ENCODE results near the gene SHF.

GRCh38 chr15:45147606-45148005, 40.2 kb downstream of the SHF start:
- no peak for TF ChIP-seq CTCF (IDR thresholded peaks at IDR 0.05; ENCODE audit: borderline replicate concordance, extremely low read depth, low read length, poor library complexity, severe bottlenecking)
- TF ChIP-seq EZH2 (IDR thresholded peaks at IDR 0.05; ENCODE audit: borderline replicate concordance, low read depth, low read length, severe bottlenecking), result no peak

Data from DND-41 (cell line).